ENCODE measurements around the gene C11orf24.

The C11orf24 gene

DNA sequence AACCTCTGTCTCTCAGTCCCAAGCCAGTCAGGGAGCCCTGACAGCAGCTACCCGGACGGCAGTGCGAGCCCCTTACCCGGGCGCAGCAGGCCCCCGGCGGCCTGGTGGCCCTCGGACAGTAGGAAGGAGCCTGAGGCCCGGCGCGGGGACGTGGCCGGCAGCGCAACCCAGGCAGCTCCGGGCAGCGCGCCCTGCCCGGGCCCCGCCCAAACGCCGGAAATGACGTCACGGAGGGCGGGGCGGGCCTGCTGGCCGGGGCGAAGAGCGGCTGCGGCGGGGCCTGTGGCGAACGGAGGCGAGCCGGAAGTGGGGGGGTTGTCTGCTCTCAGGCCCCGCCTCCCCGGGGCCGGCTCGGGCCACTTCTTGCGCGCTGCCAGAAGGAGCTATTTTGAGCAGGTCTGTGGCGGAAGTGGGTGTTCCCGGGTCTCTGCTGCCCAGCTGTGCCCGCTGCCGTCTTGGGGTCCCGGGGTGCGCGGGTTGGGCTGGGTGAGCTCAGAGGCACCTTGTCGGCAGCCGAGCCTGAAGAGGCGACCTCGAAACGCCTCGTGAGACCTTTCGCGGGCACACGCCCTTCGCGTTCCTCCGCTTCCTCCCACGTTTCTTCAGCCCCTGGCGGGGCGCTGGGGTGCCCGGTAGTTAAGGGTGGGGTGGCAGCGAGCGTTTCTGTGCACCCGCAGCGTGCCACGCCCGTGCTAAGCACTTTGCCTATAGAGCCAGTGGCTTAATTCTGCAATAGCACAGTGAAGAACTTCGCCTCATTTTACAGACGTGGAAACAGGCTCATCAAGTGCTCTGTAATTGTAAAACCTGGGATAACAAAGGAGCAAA lies at the start of gene C11orf24:
C11orf24 (minus strand) TSS at position 193 of the 828 bp plus-strand sequence. CDS start 8,206 bp downstream, outside the sequence.
- H3K27me3 ChIP-seq (ENCODE audit: control insufficient read depth, insufficient read depth, low read length): no peaks in the 10 kb centered on the region
- H3K9me3 ChIP-seq (ENCODE audit: control insufficient read depth, low read depth, low read length): no peaks in the 10 kb centered on the region
- H3K9ac ChIP-seq (ENCODE audit: low read length): peak within 1 kb of the TSS; percentile 80
- H3K4me1 ChIP-seq (ENCODE audit: control insufficient read depth, low read depth, low read length): peaks cover 5% of the 10 kb centered on the region
- H3K27ac ChIP-seq (ENCODE audit: low read length): no peak within 1 kb of the TSS
- H3K4me3 ChIP-seq (ENCODE audit: low read length): peak within 1 kb of the TSS; percentile 81
- peaks cover 11% of the 10 kb centered on the region for H3K36me3 ChIP-seq (ENCODE audit: control insufficient read depth, low read depth, low read length)

DNA sequence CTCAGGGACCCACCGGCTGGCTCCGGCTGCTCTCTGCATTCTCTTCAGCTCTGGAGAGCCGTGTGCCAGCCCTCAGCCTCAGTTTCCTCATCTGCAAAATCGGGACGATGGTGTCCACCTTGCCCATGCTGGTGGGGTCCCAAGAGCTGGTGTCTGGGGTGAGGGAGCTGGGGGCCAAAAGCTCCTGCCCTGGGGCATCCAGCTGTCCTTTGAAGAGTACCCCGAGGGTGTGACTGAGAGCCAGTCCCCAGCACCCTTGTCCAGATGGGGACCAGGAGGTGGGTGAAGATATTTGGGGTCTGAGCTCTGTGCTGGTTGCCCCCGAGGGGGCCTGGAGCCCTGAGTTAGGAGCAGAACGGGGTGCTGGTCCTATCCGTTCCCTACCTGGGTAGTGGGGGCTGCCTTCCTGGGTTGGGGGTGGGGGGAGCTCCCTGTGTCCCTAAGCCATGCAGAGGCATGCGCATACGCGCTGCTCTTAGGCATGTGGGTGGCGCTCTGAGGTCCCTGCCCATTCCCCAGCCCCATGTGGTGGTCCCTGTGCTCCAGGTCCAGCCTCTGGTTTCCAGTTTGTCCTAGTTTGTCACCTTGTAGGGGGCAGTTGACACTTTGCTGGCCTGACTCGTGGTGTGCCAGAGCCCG lies 45.5 kb upstream of the C11orf24 start:
- no peaks in the 10 kb centered on the region for H3K9me3 ChIP-seq (ENCODE audit: control insufficient read depth, low read depth, low read length)
- H3K4me3 ChIP-seq (ENCODE audit: low read length): no peak overlapping the region
- no peak overlapping the region for H3K9ac ChIP-seq (ENCODE audit: low read length)
- no peaks in the 10 kb centered on the region for H3K36me3 ChIP-seq (ENCODE audit: control insufficient read depth, low read depth, low read length)
- peaks cover 25% of the 10 kb centered on the region for H3K4me1 ChIP-seq (ENCODE audit: control insufficient read depth, low read depth, low read length)
- no peak overlapping the region for H3K27ac ChIP-seq (ENCODE audit: low read length)
- no peaks in the 10 kb centered on the region for H3K27me3 ChIP-seq (ENCODE audit: control insufficient read depth, insufficient read depth, low read length)

DNA sequence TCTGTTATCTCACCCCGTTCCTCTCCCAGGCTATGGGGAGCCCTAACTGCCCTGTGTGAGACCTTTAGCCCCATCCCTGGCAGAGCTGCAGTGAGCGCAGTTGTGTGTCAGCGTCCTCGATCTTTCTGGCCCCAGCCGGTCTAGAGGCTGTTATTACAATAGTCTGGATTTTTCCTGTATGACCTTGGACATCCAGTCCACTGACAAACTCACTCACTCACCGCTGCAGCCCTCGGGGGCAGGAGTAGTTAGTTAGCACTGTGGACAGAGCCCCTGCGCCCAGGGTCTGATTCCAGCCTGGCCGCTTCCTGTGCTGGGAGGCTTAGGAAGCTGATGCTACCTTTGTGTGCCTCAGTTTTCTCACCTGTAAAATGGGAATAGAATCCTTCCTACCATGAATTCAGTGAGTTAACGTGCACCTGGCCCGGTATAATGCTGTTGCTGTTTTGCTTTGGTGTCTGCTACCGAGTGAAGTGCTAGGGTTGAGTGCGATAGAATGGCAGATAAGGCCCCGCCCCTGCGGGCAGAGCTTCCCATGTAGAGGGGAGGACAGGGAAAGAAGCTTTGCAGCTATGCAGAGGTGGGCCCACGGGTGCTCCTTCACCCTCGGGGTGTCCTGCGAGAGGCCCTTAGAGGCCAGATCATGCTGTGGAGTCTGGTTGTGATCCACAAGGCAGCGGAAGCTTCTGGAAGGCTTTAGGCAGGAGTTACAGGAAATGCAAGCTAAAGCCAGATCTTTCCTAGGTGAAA lies 43.6 kb upstream of the C11orf24 start:
- Histone ChIP-seq H3K4me3 (ENCODE audit: low read length) (no peak overlapping the region), H3K9ac (ENCODE audit: low read length) (no peak overlapping the region)

DNA sequence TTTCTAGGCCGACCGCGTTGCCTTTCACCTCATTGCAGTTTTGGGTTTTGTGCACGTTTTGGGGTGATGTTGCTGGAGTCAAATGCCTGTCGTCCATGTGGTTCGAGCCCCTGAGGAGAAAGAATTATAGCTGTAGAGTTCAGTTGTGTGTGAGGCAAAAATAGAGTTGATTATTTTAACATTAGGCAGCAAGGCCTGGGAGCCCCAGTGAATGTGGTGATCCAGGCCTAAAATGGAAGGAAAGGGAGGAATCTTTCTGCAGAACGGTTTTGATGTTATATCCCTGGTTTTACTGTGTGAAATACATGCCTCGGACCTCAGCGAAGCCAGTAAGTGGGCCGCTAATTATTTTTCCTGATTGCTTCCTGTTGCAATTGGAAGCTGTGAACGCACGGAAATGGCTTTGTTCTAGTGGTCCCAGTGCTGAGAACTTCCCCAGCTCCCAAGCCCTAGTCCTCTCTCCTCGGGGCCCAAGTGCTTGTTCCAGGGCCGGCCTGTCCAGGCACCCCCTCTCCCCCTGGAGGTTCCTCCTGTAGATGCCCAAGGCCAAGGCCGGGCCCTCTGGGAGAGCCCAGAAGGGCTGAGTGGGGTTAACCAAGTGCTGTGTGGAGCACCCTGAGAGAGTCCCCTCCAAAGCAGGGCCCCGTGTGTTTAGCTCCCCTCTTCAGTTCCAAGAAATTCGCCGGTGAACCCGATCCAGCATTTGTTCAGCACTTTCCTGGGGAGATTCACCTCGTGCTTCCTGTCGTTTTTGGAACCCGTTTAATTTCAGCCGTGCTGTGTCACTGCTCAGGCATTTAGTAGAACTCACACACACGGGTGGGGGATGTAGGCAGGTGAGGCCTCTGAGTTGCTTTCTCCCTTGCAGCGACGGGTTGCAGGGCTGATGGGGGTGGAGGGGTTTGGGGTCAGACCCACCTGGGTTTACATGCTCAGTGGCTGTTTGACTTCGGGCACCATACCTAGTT lies 42.7 kb upstream of the C11orf24 start:
- Histone ChIP-seq H3K36me3 (ENCODE audit: control insufficient read depth, low read depth, low read length) (no peaks in the 10 kb centered on the region), H3K4me1 (ENCODE audit: control insufficient read depth, low read depth, low read length) (peaks cover 25% of the 10 kb centered on the region), H3K4me3 (ENCODE audit: low read length) (peak overlapping the region; percentile 58), H3K27ac (ENCODE audit: low read length) (no peak overlapping the region), H3K27me3 (ENCODE audit: control insufficient read depth, insufficient read depth, low read length) (peaks cover 9% of the 10 kb centered on the region), H3K9me3 (ENCODE audit: control insufficient read depth, low read depth, low read length) (no peaks in the 10 kb centered on the region), H3K9ac (ENCODE audit: low read length) (peak overlapping the region; percentile 50)

More for the DNA sequence above, 43.6 kb upstream of the C11orf24 start:
- no peaks in the 10 kb centered on the region for H3K36me3 ChIP-seq (ENCODE audit: control insufficient read depth, low read depth, low read length)
- no peaks in the 10 kb centered on the region for H3K9me3 ChIP-seq (ENCODE audit: control insufficient read depth, low read depth, low read length)
- peaks cover 25% of the 10 kb centered on the region for H3K4me1 ChIP-seq (ENCODE audit: control insufficient read depth, low read depth, low read length)
- H3K27ac ChIP-seq (ENCODE audit: low read length): no peak overlapping the region
- H3K27me3 ChIP-seq (ENCODE audit: control insufficient read depth, insufficient read depth, low read length): peaks cover 9% of the 10 kb centered on the region

DNA sequence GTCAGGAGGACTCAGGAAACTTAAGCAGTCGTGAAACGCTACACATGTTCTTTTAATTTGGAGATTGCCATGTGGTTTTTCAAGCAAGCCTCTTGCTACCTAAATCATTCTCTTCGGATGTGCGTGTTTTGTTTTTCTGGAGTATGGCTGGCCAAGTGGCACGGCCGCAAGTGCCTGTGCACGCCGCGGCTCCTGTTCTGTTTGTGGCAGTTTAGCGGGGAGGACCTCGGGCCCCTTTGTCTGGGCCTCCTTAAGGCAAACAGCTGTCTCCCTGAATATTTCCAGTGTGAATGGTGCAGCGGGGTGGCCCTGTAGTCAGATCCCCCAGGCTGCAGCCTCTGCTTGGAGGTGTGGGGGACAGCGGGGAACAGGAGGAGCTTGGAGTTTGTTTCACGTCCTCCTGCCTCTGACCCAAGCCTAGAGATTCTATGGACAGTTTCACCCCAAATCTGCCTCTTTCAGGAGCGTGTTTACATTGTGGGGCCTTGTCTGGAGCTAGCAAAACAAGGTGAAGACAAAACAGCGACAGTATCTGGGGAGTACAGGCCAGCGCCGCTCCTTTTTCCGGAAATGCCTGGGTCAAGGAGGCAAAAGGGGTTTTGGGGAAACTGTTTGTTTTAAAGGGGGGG lies 41.9 kb upstream of the C11orf24 start:
- H3K36me3 ChIP-seq (ENCODE audit: control insufficient read depth, low read depth, low read length): no peaks in the 10 kb centered on the region
- peak overlapping the region; percentile 50 for H3K9ac ChIP-seq (ENCODE audit: low read length)
- peaks cover 25% of the 10 kb centered on the region for H3K4me1 ChIP-seq (ENCODE audit: control insufficient read depth, low read depth, low read length)
- H3K27ac ChIP-seq (ENCODE audit: low read length): no peak overlapping the region
- no peaks in the 10 kb centered on the region for H3K9me3 ChIP-seq (ENCODE audit: control insufficient read depth, low read depth, low read length)
- H3K4me3 ChIP-seq (ENCODE audit: low read length): peak overlapping the region; percentile 58
- H3K27me3 ChIP-seq (ENCODE audit: control insufficient read depth, insufficient read depth, low read length): peaks cover 9% of the 10 kb centered on the region

DNA sequence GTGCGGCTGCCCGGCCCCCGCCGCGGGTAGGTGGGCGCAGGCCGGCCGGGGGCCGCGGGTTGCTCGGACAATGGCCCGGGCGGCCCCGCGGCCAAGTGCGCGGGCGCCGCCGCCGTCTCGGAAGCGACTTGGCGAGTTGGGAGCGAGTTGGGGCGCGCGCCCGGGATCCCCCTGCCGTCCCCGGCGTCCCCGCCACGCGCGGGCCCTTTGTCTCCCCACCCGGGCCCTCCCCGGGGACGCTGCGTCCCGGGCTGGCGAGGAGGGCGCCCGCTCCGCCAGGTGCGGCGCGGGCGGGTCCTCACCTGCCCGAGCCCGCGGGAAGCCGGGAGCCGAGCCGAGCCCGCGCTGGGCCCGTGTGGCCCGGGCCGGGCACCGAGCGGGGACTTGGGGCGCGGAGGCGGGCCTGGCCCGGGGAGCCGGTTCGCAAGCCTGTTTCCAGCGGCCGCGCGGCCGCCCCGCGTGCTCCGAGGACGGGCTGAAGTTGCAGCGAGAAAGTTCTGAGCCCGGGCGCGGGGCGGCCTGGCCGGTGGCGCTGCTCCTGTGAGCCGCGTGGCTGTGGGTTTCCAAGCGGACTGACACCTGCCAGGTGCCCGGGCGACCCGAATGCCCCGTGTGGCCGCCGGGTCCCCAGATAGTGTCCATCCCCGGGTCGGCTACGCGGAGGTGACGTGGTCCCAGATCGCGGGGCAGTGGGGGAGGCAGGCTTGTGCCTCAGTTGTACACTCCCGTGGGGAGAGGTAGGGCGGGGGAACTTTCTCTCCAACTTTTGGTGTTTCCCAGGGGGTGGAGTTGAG lies 41.2 kb upstream of the C11orf24 start:
- H3K4me1 ChIP-seq (ENCODE audit: control insufficient read depth, low read depth, low read length): peaks cover 25% of the 10 kb centered on the region
- H3K9ac ChIP-seq (ENCODE audit: low read length): peak overlapping the region; percentile 50
- peak overlapping the region; percentile 58 for H3K4me3 ChIP-seq (ENCODE audit: low read length)
- peaks cover 9% of the 10 kb centered on the region for H3K27me3 ChIP-seq (ENCODE audit: control insufficient read depth, insufficient read depth, low read length)
- H3K36me3 ChIP-seq (ENCODE audit: control insufficient read depth, low read depth, low read length): no peaks in the 10 kb centered on the region
- no peaks in the 10 kb centered on the region for H3K9me3 ChIP-seq (ENCODE audit: control insufficient read depth, low read depth, low read length)
- H3K27ac ChIP-seq (ENCODE audit: low read length): no peak overlapping the region

DNA sequence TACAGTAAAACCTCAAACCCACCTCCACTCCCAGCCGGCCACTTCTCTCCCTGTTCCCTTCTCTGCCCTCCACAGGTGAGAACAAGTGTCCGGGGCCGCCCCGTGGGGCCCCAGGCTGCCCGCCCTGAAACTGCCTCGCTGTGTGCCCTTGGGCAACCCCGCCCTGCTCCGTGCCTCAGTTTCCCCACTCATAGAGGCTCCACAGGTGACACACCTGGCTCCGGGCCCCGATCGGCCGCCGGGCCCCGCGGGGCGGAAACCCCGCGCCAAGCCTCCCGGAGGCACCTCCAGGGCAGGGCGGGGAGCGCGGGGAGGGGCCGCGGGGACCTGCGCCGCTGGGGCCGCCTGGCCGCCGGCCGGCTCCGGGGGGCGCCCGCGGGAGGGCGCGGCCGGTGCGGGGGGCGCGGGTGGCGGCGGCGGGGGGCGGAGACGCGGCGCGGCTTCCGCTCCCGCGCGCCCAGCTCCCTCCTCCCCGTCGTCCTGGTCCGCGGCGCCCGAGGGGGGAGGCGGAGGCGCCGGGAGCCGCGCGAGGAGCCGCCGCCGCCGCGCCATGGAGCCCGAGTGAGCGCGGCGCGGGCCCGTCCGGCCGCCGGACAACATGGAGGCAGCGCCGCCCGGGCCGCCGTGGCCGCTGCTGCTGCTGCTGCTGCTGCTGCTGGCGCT lies 40.5 kb upstream of the C11orf24 start, which contains the start of gene LRP5:
LRP5 (plus strand) TSS at position 475 of the 663 bp plus-strand sequence; CDS start at position 599, 124 bp downstream.
- Histone ChIP-seq H3K9ac (ENCODE audit: low read length) (peak within 1 kb of the TSS; percentile 50), H3K9me3 (ENCODE audit: control insufficient read depth, low read depth, low read length) (no peaks in the 10 kb centered on the region), H3K36me3 (ENCODE audit: control insufficient read depth, low read depth, low read length) (no peaks in the 10 kb centered on the region), H3K4me1 (ENCODE audit: control insufficient read depth, low read depth, low read length) (peaks cover 20% of the 10 kb centered on the region), H3K27ac (ENCODE audit: low read length) (no peak within 1 kb of the TSS), H3K4me3 (ENCODE audit: low read length) (peak within 1 kb of the TSS; percentile 58), H3K27me3 (ENCODE audit: control insufficient read depth, insufficient read depth, low read length) (peaks cover 9% of the 10 kb centered on the region)

DNA sequence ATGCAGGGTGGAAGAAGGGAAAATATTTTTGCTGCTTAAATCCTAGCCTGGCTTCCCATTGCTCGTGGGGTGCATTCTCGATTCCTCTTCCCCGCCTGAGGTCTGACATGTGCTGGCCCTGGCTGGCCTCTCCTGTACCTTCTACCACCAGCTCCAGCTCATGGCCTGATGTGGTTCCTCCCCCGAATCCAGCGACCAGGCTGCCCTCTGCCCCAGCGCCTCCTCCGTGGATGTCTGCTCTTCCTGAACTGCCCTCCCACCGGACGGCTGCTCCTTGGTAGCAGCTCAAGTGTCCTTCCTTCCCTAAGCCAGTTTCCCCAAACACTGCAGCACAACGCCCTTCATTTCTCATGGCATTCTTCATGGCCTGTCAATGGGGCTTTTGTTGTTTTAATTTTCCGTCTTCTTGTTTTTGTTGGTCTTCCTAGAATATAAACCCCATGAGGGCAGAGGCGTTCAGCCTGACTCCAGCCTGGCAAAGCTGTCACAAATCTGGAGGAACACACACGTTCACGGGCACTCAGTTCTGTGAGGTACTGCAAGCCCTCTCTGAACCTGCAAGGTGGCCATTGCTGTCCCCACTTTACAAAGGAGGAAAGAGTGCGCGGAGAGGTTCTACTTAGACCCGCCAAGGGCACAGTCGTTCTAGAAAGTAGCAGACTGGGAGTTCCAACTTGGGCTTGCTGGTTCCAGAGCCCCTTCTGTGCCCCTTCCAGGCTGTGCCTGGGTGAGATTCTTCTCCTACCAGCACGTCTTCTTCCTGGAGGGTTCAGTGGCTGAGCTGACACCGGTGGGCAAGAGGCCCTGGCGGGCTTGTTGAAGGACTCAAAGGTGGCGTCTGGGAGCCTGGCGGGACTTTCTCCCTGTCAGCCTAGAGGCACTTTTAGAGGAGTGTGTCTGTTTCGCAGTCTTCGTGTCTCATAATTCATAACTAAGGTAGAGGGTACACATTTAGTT lies 39.7 kb upstream of the C11orf24 start:
- peaks cover 18% of the 10 kb centered on the region for H3K4me1 ChIP-seq (ENCODE audit: control insufficient read depth, low read depth, low read length)
- H3K9me3 ChIP-seq (ENCODE audit: control insufficient read depth, low read depth, low read length): no peaks in the 10 kb centered on the region
- H3K9ac ChIP-seq (ENCODE audit: low read length): no peak overlapping the region
- H3K27ac ChIP-seq (ENCODE audit: low read length): no peak overlapping the region
- H3K27me3 ChIP-seq (ENCODE audit: control insufficient read depth, insufficient read depth, low read length): peaks cover 9% of the 10 kb centered on the region
- no peaks in the 10 kb centered on the region for H3K36me3 ChIP-seq (ENCODE audit: control insufficient read depth, low read depth, low read length)
- H3K4me3 ChIP-seq (ENCODE audit: low read length): peak overlapping the region; percentile 48

DNA sequence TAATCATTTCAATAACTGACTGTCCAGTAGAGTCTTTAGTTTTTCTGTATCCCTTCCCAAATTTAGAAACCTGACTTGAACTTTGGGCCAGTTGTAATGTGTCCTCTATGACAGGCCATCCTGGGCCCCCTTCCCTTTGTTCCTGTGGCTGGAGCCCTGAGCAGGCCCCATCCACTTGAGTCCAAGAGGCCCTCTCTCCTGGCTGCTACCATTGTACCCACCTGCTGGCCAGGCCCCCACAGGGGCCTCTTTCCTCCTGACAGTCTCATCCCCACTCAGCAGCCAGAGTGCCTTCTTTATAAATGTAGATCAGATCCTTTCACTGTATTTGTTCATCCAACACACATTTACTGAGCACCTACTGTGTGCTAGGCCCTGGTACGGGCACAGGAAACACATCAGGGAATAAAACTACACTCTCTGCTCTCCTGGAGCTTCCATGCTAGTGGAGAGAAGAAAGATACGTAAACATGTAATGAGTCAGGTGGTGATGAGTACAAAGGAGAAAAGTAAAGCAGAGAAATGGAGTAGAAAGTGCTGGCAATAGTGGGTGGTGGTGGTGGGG lies 37.9 kb upstream of the C11orf24 start:
- Histone ChIP-seq H3K27ac (ENCODE audit: low read length) (no peak overlapping the region), H3K4me3 (ENCODE audit: low read length) (no peak overlapping the region)

More for the DNA sequence above, 37.9 kb upstream of the C11orf24 start:
- H3K9me3 ChIP-seq (ENCODE audit: control insufficient read depth, low read depth, low read length): peaks cover 2% of the 10 kb centered on the region
- no peak overlapping the region for H3K9ac ChIP-seq (ENCODE audit: low read length)
- peaks cover 14% of the 10 kb centered on the region for H3K4me1 ChIP-seq (ENCODE audit: control insufficient read depth, low read depth, low read length)
- H3K36me3 ChIP-seq (ENCODE audit: control insufficient read depth, low read depth, low read length): no peaks in the 10 kb centered on the region
- H3K27me3 ChIP-seq (ENCODE audit: control insufficient read depth, insufficient read depth, low read length): peaks cover 9% of the 10 kb centered on the region

Measured in iPS-18a (cell line).